HFFc6 (cell line): ENCODE results near the gene ISCU. TPM values are rescaled to one million over a fixed set of nuclear protein-coding genes. Genes with fewer than 3 reads are reported as not detected.

ENCODE experiments used
- DNase-seq: peaks from one replicate; pipeline ENCODE4 v3.0.0-alpha.2; 2018
- H3K27ac Mint-ChIP-seq: 2 replicates; pipeline ENCODE4 v1.8.0; 2020; ENCODE audit warnings: mild to moderate bottlenecking, mixed read lengths
- H3K27me3 Mint-ChIP-seq: 2 replicates; pipeline ENCODE4 v1.8.0; 2021; ENCODE audit warnings: mild to moderate bottlenecking, moderate library complexity, mixed read lengths; ENCODE audit not compliant: insufficient read depth
- H3K36me3 Mint-ChIP-seq: 2 replicates; pipeline ENCODE4 v1.8.0; 2021; ENCODE audit warnings: low read depth, mixed read lengths
- H3K4me1 Mint-ChIP-seq: 2 replicates; pipeline ENCODE4 v1.8.0; 2020; ENCODE audit warnings: low read depth, mixed read lengths
- H3K4me3 Mint-ChIP-seq: 2 replicates; pipeline ENCODE4 v1.8.0; 2020; ENCODE audit warnings: mild to moderate bottlenecking, moderate library complexity, mixed read lengths
- H3K9me3 Mint-ChIP-seq: 2 replicates; pipeline ENCODE4 v1.8.0; 2020; ENCODE audit warnings: mild to moderate bottlenecking, mixed read lengths
- CTCF ChIP-seq: fragments of 200-600 bp; sonication (generic); IDR thresholded peaks from 2 replicates; pipeline ENCODE4 v1.5.0; 2021; ENCODE audit warnings: antibody characterized with exemption, mild to moderate bottlenecking
- total RNA-seq, 6 experiments: library from RNA; stranded (reverse); fragmentation: NEBNext Ultra II Directional; extraction: Animal tissue kit (Norgen Biotek cat#: 25700); gene quantifications; 2 replicates in 1 of 6; 3 replicates in 5 of 6; pipeline ENCODE4 v1.2.3, GENCODE V29; 2021

The ISCU gene
- total RNA-seq, 6 experiments from 2014 or later, result 100 to 128 (median 107) TPM

GRCh38 chr12:108591267-108591980 lies 29.0 kb downstream of the ISCU start:
- Mint-ChIP-seq H3K9me3 (no peaks in the 10 kb centered on the region), H3K27me3 (peaks cover 1% of the 10 kb centered on the region; the same call in 1 of the 2 replicates), H3K27ac (no peak overlapping the region), H3K4me1 (no peaks in the 10 kb centered on the region), H3K4me3 (no peak overlapping the region), H3K36me3 (no peaks in the 10 kb centered on the region)
- no peak for DNase-seq
- TF ChIP-seq CTCF, result no peak

GRCh38 chr12:108592033-108592909 lies 29.9 kb downstream of the ISCU start:
- H3K27ac Mint-ChIP-seq, result no peak overlapping the region
- no peak for TF ChIP-seq CTCF
- H3K4me3 Mint-ChIP-seq, result no peak overlapping the region
- H3K27me3 Mint-ChIP-seq, result peaks cover 1% of the 10 kb centered on the region; the same call in 1 of the 2 replicates
- DNase-seq, result no peak
- no peaks in the 10 kb centered on the region for H3K9me3 Mint-ChIP-seq
- H3K4me1 Mint-ChIP-seq, result no peaks in the 10 kb centered on the region; the same call in 1 of the 2 replicates
- no peaks in the 10 kb centered on the region for H3K36me3 Mint-ChIP-seq

- no peaks in the 10 kb centered on the region for H3K9me3 Mint-ChIP-seq
- peaks cover 2% of the 10 kb centered on the region; the same call in 1 of the 2 replicates for H3K27me3 Mint-ChIP-seq
- no peaks in the 10 kb centered on the region for H3K36me3 Mint-ChIP-seq
- no peaks in the 10 kb centered on the region; the same call in 1 of the 2 replicates for H3K4me1 Mint-ChIP-seq
- TF ChIP-seq CTCF, result no peak
- H3K27ac Mint-ChIP-seq, result no peak overlapping the region
- no peak for DNase-seq
- H3K4me3 Mint-ChIP-seq, result no peak overlapping the region
These were observed 32.0 kb downstream of the ISCU start for GRCh38 chr12:108594323-108594903.

- Mint-ChIP-seq H3K4me3 (no peak overlapping the region), H3K36me3 (no peaks in the 10 kb centered on the region), H3K9me3 (no peaks in the 10 kb centered on the region), H3K27me3 (peaks cover 2% of the 10 kb centered on the region; the same call in 1 of the 2 replicates), H3K27ac (no peak overlapping the region), H3K4me1 (no peaks in the 10 kb centered on the region; the same call in 1 of the 2 replicates)
- no peak for TF ChIP-seq CTCF
- DNase-seq, result no peak
These were observed 32.7 kb downstream of the ISCU start for GRCh38 chr12:108594960-108595710.
